Ovary (tissue), 3 donors: ENCODE measurements around the gene DPY19L3.

ENCODE experiments used
- CTCF ChIP-seq, 3 donors: fragments of 450-650 bp in 2 of 3; fragments of 200-600 bp in 1 of 3; IDR thresholded peaks; one replicate each; pipeline versions ENCODE4 v1.5.1 to v1.8.0; 2016 to 2022; ENCODE audit warnings: antibody characterized with exemption in 3 of 3, mild to moderate bottlenecking in 1 of 3
- EP300 ChIP-seq: sonication (generic); formaldehyde crosslinking; IDR thresholded peaks from one replicate; pipeline ENCODE4 v1.6.1; 2017; ENCODE audit warnings: antibody characterized with exemption
- POLR2A ChIP-seq: fragments of 450-650 bp; IDR thresholded peaks from one replicate; pipeline ENCODE4 v1.6.1; 2017; ENCODE audit warnings: antibody characterized with exemption, mild to moderate bottlenecking, moderate library complexity
- donor health status: DM: no; HTN: no; CAD: no.

DNA sequence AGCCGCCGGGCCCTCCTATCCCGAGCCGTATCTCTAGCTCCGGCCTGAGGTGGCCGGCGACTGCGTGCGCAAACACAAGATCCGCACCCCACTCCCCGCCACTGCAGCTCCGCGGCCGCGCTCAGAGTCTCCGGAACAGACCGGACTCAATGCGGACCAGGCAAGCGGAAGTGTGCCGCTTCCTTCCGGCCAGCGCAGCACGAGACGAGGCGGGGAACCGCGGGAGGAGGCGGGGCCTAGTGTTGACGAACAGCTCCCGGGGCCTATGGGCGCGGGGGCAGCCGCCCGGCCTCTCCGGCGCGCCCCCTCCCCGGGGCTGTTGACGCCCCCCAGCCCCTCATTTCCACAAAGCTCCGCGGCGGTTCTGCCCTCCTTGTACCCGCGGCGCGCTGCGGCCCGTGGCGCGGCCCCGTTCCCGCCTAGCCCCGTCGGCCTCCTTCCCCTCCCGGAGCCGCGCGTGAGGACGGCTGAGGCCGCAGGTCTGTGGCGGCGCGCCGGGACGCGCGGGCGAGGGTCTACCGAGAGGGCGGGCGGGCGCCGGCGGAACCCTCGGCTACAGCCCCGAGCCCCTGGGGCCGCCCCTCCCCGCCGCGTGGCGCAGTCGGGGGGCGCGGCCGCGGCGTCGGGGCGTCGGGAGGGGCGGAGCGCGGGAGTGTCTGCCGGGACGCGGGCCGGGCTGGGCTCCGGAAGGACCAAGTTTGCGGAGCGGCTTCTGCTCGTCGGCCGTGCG is at the start of gene DPY19L3:
- TF ChIP-seq CTCF (IDR thresholded peaks at IDR 0.05) = peak in 1 of 3 donors; percentile 13
- TF ChIP-seq POLR2A = peak; percentile 94
- no peak for TF ChIP-seq EP300
